Skeletal muscle satellite cell (primary cell): Measurements from ENCODE around the gene SERPIND1. TPM values are rescaled to one million over a fixed set of nuclear protein-coding genes. Genes with fewer than 3 reads are reported as not detected.
"Not testable (repeated sequence)": the region's sequence is repeated elsewhere in the genome, so short reads cannot be mapped to it uniquely, and the experiment has no call there.

Experiments
- H3K27me3 ChIP-seq: 2 replicates; pipeline ENCODE4 v1.7.0; 2013; ENCODE audit warnings: low read length; ENCODE audit not compliant: control insufficient read depth, insufficient read depth
- H3K36me3 ChIP-seq: 2 replicates; pipeline ENCODE4 v1.7.0; 2013; ENCODE audit warnings: mild to moderate bottlenecking, control low read depth, low read length; ENCODE audit not compliant: insufficient read depth
- H3K4me1 ChIP-seq: 2 replicates; pipeline ENCODE4 v1.7.0; 2013; ENCODE audit warnings: low read length; ENCODE audit not compliant: control insufficient read depth, insufficient read depth
- H3K4me2 ChIP-seq: 2 replicates; pipeline ENCODE4 v1.7.0; 2013; ENCODE audit warnings: mild to moderate bottlenecking, low read length
- H3K4me3 ChIP-seq: 2 replicates; pipeline ENCODE4 v1.7.0; 2013; ENCODE audit warnings: low read length
- H3K9ac ChIP-seq: 2 replicates; pipeline ENCODE4 v1.7.0; 2013; ENCODE audit warnings: mild to moderate bottlenecking, low read depth, low read length, moderate library complexity
- H3K9me3 ChIP-seq: replicated peaks from 2 replicates; pipeline ENCODE4 v1.7.0; 2013; ENCODE audit warnings: mild to moderate bottlenecking, control low read depth, low read length
- total RNA-seq: library from RNA; depleted of rRNA; stranded (reverse); fragments of >200 nt; gene quantifications from 2 replicates; pipeline ENCODE4 v1.2.3, GENCODE V29; 2012; rRNA removed

SERPIND1 gene
- total RNA-seq: 0.22 TPM in 1 of 2 replicates, not detected in the other

GRCh38 chr22:20773793-20774212 lies at the start of gene SERPIND1:
Gene SERPIND1 (plus strand): TSS chr22:20774113. CDS start chr22:20779313, 5,200 bp downstream.
- Histone ChIP-seq H3K4me1 (peaks cover 8% of the 10 kb centered on the region), H3K27me3 (no peaks in the 10 kb centered on the region), H3K9ac (no peak within 1 kb of the TSS), H3K4me3 (no peak within 1 kb of the TSS), H3K4me2 (no peak within 1 kb of the TSS), H3K36me3 (peaks cover 17% of the 10 kb centered on the region), H3K9me3 (no peaks in the 10 kb centered on the region)

GRCh38 chr22:20724676-20725454 lies 49.0 kb upstream of the SERPIND1 start:
- no peaks in the 10 kb centered on the region for H3K27me3 ChIP-seq
- H3K4me3 ChIP-seq: no peak overlapping the region
- no peak overlapping the region for H3K9ac ChIP-seq
- H3K36me3 ChIP-seq: peaks cover 35% of the 10 kb centered on the region
- H3K9me3 ChIP-seq: no peaks in the 10 kb centered on the region
- no peak overlapping the region for H3K4me2 ChIP-seq
- peaks cover 5% of the 10 kb centered on the region for H3K4me1 ChIP-seq

GRCh38 chr22:20725987-20726558 lies 47.8 kb upstream of the SERPIND1 start:
- Histone ChIP-seq H3K9ac (no peak overlapping the region), H3K4me3 (no peak overlapping the region), H3K4me2 (no peak overlapping the region), H3K9me3 (no peaks in the 10 kb centered on the region), H3K4me1 (peaks cover 5% of the 10 kb centered on the region), H3K27me3 (no peaks in the 10 kb centered on the region), H3K36me3 (peaks cover 36% of the 10 kb centered on the region)

GRCh38 chr22:20727118-20728015 lies 46.5 kb upstream of the SERPIND1 start:
- Histone ChIP-seq H3K9me3 (no peaks in the 10 kb centered on the region), H3K4me1 (peaks cover 5% of the 10 kb centered on the region), H3K9ac (no peak overlapping the region), H3K36me3 (peaks cover 34% of the 10 kb centered on the region), H3K27me3 (no peaks in the 10 kb centered on the region), H3K4me3 (no peak overlapping the region), H3K4me2 (no peak overlapping the region)

GRCh38 chr22:20728523-20729190 lies 45.3 kb upstream of the SERPIND1 start:
- H3K36me3 ChIP-seq: peaks cover 34% of the 10 kb centered on the region
- no peak overlapping the region for H3K4me2 ChIP-seq
- no peaks in the 10 kb centered on the region for H3K27me3 ChIP-seq
- no peak overlapping the region for H3K4me3 ChIP-seq
- H3K4me1 ChIP-seq: peaks cover 5% of the 10 kb centered on the region
- H3K9me3 ChIP-seq: no peaks in the 10 kb centered on the region
- no peak overlapping the region for H3K9ac ChIP-seq

GRCh38 chr22:20729194-20729593 lies 44.7 kb upstream of the SERPIND1 start:
- H3K4me2 ChIP-seq: no peak overlapping the region
- H3K4me1 ChIP-seq: peaks cover 5% of the 10 kb centered on the region
- H3K27me3 ChIP-seq: no peaks in the 10 kb centered on the region
- no peak overlapping the region for H3K9ac ChIP-seq
- no peak overlapping the region for H3K4me3 ChIP-seq
- peaks cover 34% of the 10 kb centered on the region for H3K36me3 ChIP-seq
- H3K9me3 ChIP-seq: no peaks in the 10 kb centered on the region

GRCh38 chr22:20732431-20732830 lies 41.5 kb upstream of the SERPIND1 start:
- not testable (repeated sequence) for H3K4me2 ChIP-seq, H3K27me3 ChIP-seq
- peaks cover 13% of the 10 kb centered on the region for H3K36me3 ChIP-seq

GRCh38 chr22:20735356-20736162 lies 38.4 kb upstream of the SERPIND1 start:
- not testable (repeated sequence) for H3K4me1 ChIP-seq, H3K27me3 ChIP-seq, H3K4me3 ChIP-seq, H3K9me3 ChIP-seq, H3K4me2 ChIP-seq, H3K9ac ChIP-seq
- H3K36me3 ChIP-seq: peaks cover 11% of the 10 kb centered on the region

More at GRCh38 chr22:20732431-20732830, 41.5 kb upstream of the SERPIND1 start:
- H3K4me1 ChIP-seq, H3K4me3 ChIP-seq, H3K9ac ChIP-seq, H3K9me3 ChIP-seq: not testable (repeated sequence)

GRCh38 chr22:20736891-20737290 lies 37.0 kb upstream of the SERPIND1 start:
- not testable (repeated sequence) for H3K4me1 ChIP-seq, H3K4me3 ChIP-seq, H3K27me3 ChIP-seq, H3K4me2 ChIP-seq, H3K9me3 ChIP-seq, H3K9ac ChIP-seq
- H3K36me3 ChIP-seq: peaks cover 24% of the 10 kb centered on the region

- no peak overlapping the region for H3K4me3 ChIP-seq
- peaks cover 32% of the 10 kb centered on the region for H3K36me3 ChIP-seq
- no peaks in the 10 kb centered on the region for H3K4me1 ChIP-seq
- H3K4me2 ChIP-seq: no peak overlapping the region
- no peaks in the 10 kb centered on the region for H3K27me3 ChIP-seq
- no peak overlapping the region for H3K9ac ChIP-seq
- no peaks in the 10 kb centered on the region for H3K9me3 ChIP-seq
Observed at GRCh38 chr22:20738394-20739089, 35.4 kb upstream of the SERPIND1 start.
